DOHH2 (cell line): Measurements from ENCODE around the gene ZSCAN29.

Source experiments
- H3F3A ChIP-seq: fragments of 200-600 bp; sonication (generic), shearing (Covaris generic); 2 replicates; pipeline ENCODE4 v1.6.0; 2016; ENCODE audit warnings: antibody characterized with exemption, mild to moderate bottlenecking; ENCODE audit not compliant: control insufficient read depth, insufficient read depth
- H3K27ac ChIP-seq: fragments of 200-600 bp; sonication (generic); 2 replicates; pipeline ENCODE4 v1.5.1; 2014; ENCODE audit warnings: low read depth, mild to moderate bottlenecking, low read length, moderate library complexity
- H3K27me3 ChIP-seq: fragments of 200-600 bp; sonication (generic); 2 replicates; pipeline ENCODE4 v1.6.1; 2014; ENCODE audit warnings: mild to moderate bottlenecking, low read length, mixed read lengths; ENCODE audit not compliant: control insufficient read depth
- H3K36me3 ChIP-seq: fragments of 200-600 bp; sonication (generic); 2 replicates; pipeline ENCODE4 v1.6.1; 2014; ENCODE audit warnings: mild to moderate bottlenecking, low read length, moderate library complexity, mixed read lengths; ENCODE audit not compliant: control insufficient read depth
- H3K4me1 ChIP-seq: fragments of 200-600 bp; sonication (generic); 2 replicates; pipeline ENCODE4 v1.6.1; 2014; ENCODE audit warnings: mild to moderate bottlenecking, low read length, mixed read lengths; ENCODE audit not compliant: control insufficient read depth
- H3K4me2 ChIP-seq: fragments of 200-600 bp; sonication (generic); 2 replicates; pipeline ENCODE4 v1.6.0; 2014; ENCODE audit warnings: mild to moderate bottlenecking, low read length, moderate library complexity
- H3K4me3 ChIP-seq: fragments of 200-600 bp; sonication (generic); 2 replicates; pipeline ENCODE4 v1.5.1; 2014; ENCODE audit warnings: mild to moderate bottlenecking, low read length, mixed read lengths
- H3K79me2 ChIP-seq: fragments of 200-600 bp; sonication (generic); 2 replicates; pipeline ENCODE4 v1.6.1; 2014; ENCODE audit warnings: mild to moderate bottlenecking, low read length, mixed read lengths; ENCODE audit not compliant: control insufficient read depth
- H3K9me2 ChIP-seq: fragments of 200-600 bp; sonication (generic); replicated peaks from 2 replicates; pipeline ENCODE4 v1.6.1; 2014; ENCODE audit warnings: mild to moderate bottlenecking, low read length, mixed read lengths; ENCODE audit not compliant: control insufficient read depth
- H3K9me3 ChIP-seq: fragments of 200-600 bp; sonication (generic); 2 replicates; pipeline ENCODE4 v1.6.1; 2014; ENCODE audit warnings: antibody characterized with exemption, low read length, mixed read lengths; ENCODE audit not compliant: control insufficient read depth, insufficient read depth
- H4K20me1 ChIP-seq: fragments of 200-600 bp; sonication (generic); 2 replicates; pipeline ENCODE4 v1.6.0; 2014; ENCODE audit warnings: low read depth, mild to moderate bottlenecking, antibody characterized with exemption, low read length, moderate library complexity; ENCODE audit not compliant: control insufficient read depth, insufficient read depth
- EZH2phosphoT487 ChIP-seq: fragments of 200-600 bp; sonication (generic); IDR thresholded peaks from 2 replicates; pipeline ENCODE4 v1.6.1; 2017; ENCODE audit warnings: borderline replicate concordance, mild to moderate bottlenecking, antibody characterized with exemption, low read length, moderate library complexity, mixed read lengths
- TF ChIP-seq, protein P1 (sequence below): fragments of 200-600 bp; sonication (generic); IDR thresholded peaks from one replicate; pipeline ENCODE4 v1.5.1; 2014; ENCODE audit warnings: antibody characterized with exemption, mild to moderate bottlenecking, low read depth, low read length; ENCODE audit not compliant: poor library complexity, severe bottlenecking

The ZSCAN29 gene

GRCh38 chr15:43316971-43317346, 53.9 kb downstream of the ZSCAN29 start:
- no peak overlapping the region for H3K4me2 ChIP-seq
- H3K79me2 ChIP-seq, result no peaks in the 10 kb centered on the region
- H3K27me3 ChIP-seq, result peaks cover 7% of the 10 kb centered on the region
- no peaks in the 10 kb centered on the region for H3K4me1 ChIP-seq
- H3K9me3 ChIP-seq, result no peaks in the 10 kb centered on the region
- H4K20me1 ChIP-seq, result no peaks in the 10 kb centered on the region
- H3K27ac ChIP-seq, result no peak overlapping the region
- H3K36me3 ChIP-seq, result no peaks in the 10 kb centered on the region
- no peaks in the 10 kb centered on the region for H3K9me2 ChIP-seq
- TF ChIP-seq EZH2phosphoT487, result no peak
- TF ChIP-seq, protein P1, sequence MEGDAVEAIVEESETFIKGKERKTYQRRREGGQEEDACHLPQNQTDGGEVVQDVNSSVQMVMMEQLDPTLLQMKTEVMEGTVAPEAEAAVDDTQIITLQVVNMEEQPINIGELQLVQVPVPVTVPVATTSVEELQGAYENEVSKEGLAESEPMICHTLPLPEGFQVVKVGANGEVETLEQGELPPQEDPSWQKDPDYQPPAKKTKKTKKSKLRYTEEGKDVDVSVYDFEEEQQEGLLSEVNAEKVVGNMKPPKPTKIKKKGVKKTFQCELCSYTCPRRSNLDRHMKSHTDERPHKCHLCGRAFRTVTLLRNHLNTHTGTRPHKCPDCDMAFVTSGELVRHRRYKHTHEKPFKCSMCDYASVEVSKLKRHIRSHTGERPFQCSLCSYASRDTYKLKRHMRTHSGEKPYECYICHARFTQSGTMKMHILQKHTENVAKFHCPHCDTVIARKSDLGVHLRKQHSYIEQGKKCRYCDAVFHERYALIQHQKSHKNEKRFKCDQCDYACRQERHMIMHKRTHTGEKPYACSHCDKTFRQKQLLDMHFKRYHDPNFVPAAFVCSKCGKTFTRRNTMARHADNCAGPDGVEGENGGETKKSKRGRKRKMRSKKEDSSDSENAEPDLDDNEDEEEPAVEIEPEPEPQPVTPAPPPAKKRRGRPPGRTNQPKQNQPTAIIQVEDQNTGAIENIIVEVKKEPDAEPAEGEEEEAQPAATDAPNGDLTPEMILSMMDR, result no peak
- H3F3A ChIP-seq, result no peaks in the 10 kb centered on the region
- H3K4me3 ChIP-seq, result no peak overlapping the region

DNA sequence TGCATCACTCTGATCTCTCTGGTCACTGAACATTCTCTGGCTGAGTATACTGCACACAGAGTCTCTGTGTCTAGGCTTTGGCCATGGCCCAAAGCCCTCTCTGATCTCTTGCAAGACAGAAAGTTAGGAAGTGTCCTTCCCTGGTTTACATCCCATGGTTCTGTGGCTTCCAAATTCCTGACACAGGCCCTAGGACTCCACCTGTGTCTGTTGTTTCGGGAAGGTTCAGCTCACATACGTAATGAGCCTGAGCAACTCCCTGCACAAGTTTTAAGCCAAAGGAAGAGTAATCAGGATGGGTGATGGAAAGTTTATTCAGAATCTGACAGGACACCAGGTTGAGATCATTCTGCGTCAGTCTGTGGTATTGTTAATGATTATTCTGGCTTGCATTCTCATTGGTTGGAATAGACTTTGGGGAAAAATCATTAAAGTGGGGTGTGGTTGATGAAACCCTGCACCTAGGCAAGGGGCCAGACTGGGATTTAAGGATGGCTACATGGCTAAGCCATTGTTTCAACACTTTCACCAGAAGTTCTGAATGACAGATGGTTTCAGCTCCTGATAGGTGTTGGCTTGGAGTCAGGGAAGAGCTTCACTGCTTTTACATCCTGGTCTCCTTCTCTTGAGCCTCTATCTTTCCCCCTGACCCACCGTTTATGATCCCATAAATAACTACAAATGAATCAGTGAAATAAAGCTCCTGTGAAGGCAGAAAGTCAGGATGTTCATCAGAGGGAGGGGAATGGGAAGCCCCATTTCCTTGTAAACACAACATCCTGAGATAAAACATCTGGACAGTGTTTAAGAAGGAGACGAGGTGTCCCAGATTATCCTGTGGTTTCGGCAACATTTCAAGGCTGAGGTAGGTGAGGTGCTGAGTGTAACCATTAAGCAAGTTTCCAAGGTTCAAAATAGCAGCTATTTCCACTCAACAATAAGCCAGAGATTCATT, 54.5 kb downstream of the ZSCAN29 start:
- Histone ChIP-seq H3K9me2 (no peaks in the 10 kb centered on the region), H3K4me3 (no peak overlapping the region), H4K20me1 (no peaks in the 10 kb centered on the region), H3K27ac (no peak overlapping the region), H3K4me2 (no peak overlapping the region), H3K36me3 (no peaks in the 10 kb centered on the region), H3F3A (no peaks in the 10 kb centered on the region), H3K27me3 (peaks cover 11% of the 10 kb centered on the region), H3K9me3 (no peaks in the 10 kb centered on the region), H3K79me2 (no peaks in the 10 kb centered on the region), H3K4me1 (no peaks in the 10 kb centered on the region)
- TF ChIP-seq, protein P1, result no peak
- no peak for TF ChIP-seq EZH2phosphoT487

- Histone ChIP-seq H3F3A (no peaks in the 10 kb centered on the region), H3K9me3 (no peaks in the 10 kb centered on the region), H3K4me3 (no peak overlapping the region), H3K79me2 (no peaks in the 10 kb centered on the region), H4K20me1 (no peaks in the 10 kb centered on the region), H3K27ac (no peak overlapping the region), H3K27me3 (peaks cover 31% of the 10 kb centered on the region), H3K4me2 (no peak overlapping the region), H3K4me1 (no peaks in the 10 kb centered on the region), H3K36me3 (no peaks in the 10 kb centered on the region), H3K9me2 (no peaks in the 10 kb centered on the region)
- no peak for TF ChIP-seq EZH2phosphoT487
- TF ChIP-seq, protein P1, result no peak
Measured at GRCh38 chr15:43314171-43314570, 56.7 kb downstream of the ZSCAN29 start.
